HepG2 (cell line): ENCODE data around the gene HSD17B11. TPM values are rescaled to one million over a fixed set of nuclear protein-coding genes. Genes with fewer than 3 reads are reported as not detected.

Source experiments
- ASH2L ChIP-seq: fragments of 300-600, 200-600 bp; sonication (generic); IDR thresholded peaks from 2 replicates; pipeline ENCODE4 v1.7.0; 2017; ENCODE audit warnings: low read depth, mild to moderate bottlenecking, moderate library complexity, mixed read lengths, low read length; ENCODE audit not compliant: insufficient read length
- HOMEZ ChIP-seq: IDR thresholded peaks from 2 replicates; pipeline ENCODE4 v1.6.1; 2016; ENCODE audit warnings: low read depth
- ISX ChIP-seq: sonication (generic); formaldehyde crosslinking; conservative IDR thresholded peaks from 2 replicates; pipeline ENCODE4 v1.5.0; 2020; ENCODE audit warnings: missing genetic modification reagents
- NFKB2 ChIP-seq: sonication (generic); formaldehyde crosslinking; IDR thresholded peaks from 2 replicates; pipeline ENCODE4 v1.4.0; 2020; ENCODE audit warnings: missing genetic modification reagents, borderline replicate concordance
- POLR2A ChIP-seq, 2 experiments: IDR thresholded peaks; 2 replicates each; pipeline ENCODE4 v1.6.1; 2011; ENCODE audit warnings: low read depth in 2 of 2, low read length in 2 of 2, mild to moderate bottlenecking in 1 of 2, moderate library complexity in 1 of 2; ENCODE audit not compliant: insufficient read depth in 1 of 2
- TAF15 ChIP-seq: fragments of 200-400 bp; formaldehyde crosslinking; IDR thresholded peaks from one replicate; pipeline ENCODE4 v1.6.1; 2018; ENCODE audit warnings: mild to moderate bottlenecking, low read depth, low read length; ENCODE audit not compliant: poor library complexity, severe bottlenecking
- ZNF362 ChIP-seq: sonication (generic); formaldehyde crosslinking; IDR thresholded peaks from 2 replicates; pipeline ENCODE4 v1.4.0; 2020; ENCODE audit warnings: missing genetic modification reagents, mild to moderate bottlenecking, borderline replicate concordance
- ZNF382 ChIP-seq: sonication (generic); formaldehyde crosslinking; IDR thresholded peaks from 2 replicates; pipeline ENCODE4 v1.5.0; 2020; ENCODE audit warnings: missing genetic modification reagents, mild to moderate bottlenecking, borderline replicate concordance
- ZNF547 ChIP-seq: sonication (generic); formaldehyde crosslinking; IDR thresholded peaks from 2 replicates; pipeline ENCODE4 v1.5.1; 2020; ENCODE audit warnings: mild to moderate bottlenecking, missing genetic modification reagents
- ZNF563 ChIP-seq: sonication (generic); formaldehyde crosslinking; IDR thresholded peaks from 2 replicates; pipeline ENCODE4 v1.8.0; 2022; ENCODE audit warnings: mild to moderate bottlenecking, moderate library complexity, missing genetic modification reagents
- ZNF703 ChIP-seq: sonication (generic); formaldehyde crosslinking; IDR thresholded peaks from 2 replicates; pipeline ENCODE4 v1.5.1; 2020; ENCODE audit warnings: missing genetic modification reagents, mild to moderate bottlenecking, moderate library complexity, borderline replicate concordance
- ZNF747 ChIP-seq: sonication (generic); formaldehyde crosslinking; IDR thresholded peaks from 2 replicates; pipeline ENCODE4 v1.8.1; 2023; ENCODE audit warnings: missing genetic modification reagents, mild to moderate bottlenecking, borderline replicate concordance
- ZNF790 ChIP-seq: sonication (generic); formaldehyde crosslinking; IDR thresholded peaks from 2 replicates; pipeline ENCODE4 v1.8.0; 2022; ENCODE audit warnings: missing genetic modification reagents, mild to moderate bottlenecking, borderline replicate concordance
- ZNF839 ChIP-seq: sonication (generic); formaldehyde crosslinking; IDR thresholded peaks from 2 replicates; pipeline ENCODE4 v1.4.0; 2020; ENCODE audit warnings: missing genetic modification reagents, mild to moderate bottlenecking, borderline replicate concordance
- polyA plus RNA-seq, 8 experiments: library from polyadenylated mRNA; depleted of rRNA in 3 of 8; stranded (reverse) in 7 of 8; unstranded in 1 of 8; fragments of >200 nt; fragmentation: Illumina TruSeq in 4 of 8; extraction: Trizol in 4 of 8; gene quantifications; 2 replicates each; pipeline versions ENCODE4 v1.2.1 to v1.2.3, GENCODE V29; 2011 to 2016; ENCODE audit warnings: low read depth in 4 of 8, missing spikeins in 1 of 8, mixed read lengths in 1 of 8; ENCODE audit not compliant: insufficient read depth in 1 of 8
- total RNA-seq, 5 experiments: library from RNA; depleted of rRNA; stranded (reverse); fragments of >200 nt; fragmentation: Illumina TruSeq; extraction: Trizol; gene quantifications; 2 replicates each; pipeline ENCODE4 v1.2.3, GENCODE V29; 2016; ENCODE audit warnings: low read depth in 1 of 5
- TF ChIP-seq, protein P1 (sequence below): sonication (generic); formaldehyde crosslinking; IDR thresholded peaks from 2 replicates; pipeline ENCODE4 v1.5.0; 2020; ENCODE audit warnings: mild to moderate bottlenecking, missing genetic modification reagents, moderate library complexity
- TF ChIP-seq, protein P2 (sequence below): IDR thresholded peaks from 2 replicates; pipeline ENCODE4 v1.6.1; 2018; ENCODE audit warnings: missing genetic modification reagents
- TF ChIP-seq, protein P3 (sequence below): sonication (generic); formaldehyde crosslinking; IDR thresholded peaks from 2 replicates; pipeline ENCODE4 v1.5.1; 2020; ENCODE audit warnings: mild to moderate bottlenecking, missing genetic modification reagents

The HSD17B11 gene
- total and polyA plus RNA-seq, 2 of the 13 experiments (the other 11 are each of a cell fraction or from before 2014, with no cell fraction given): 121 to 158 TPM

DNA sequence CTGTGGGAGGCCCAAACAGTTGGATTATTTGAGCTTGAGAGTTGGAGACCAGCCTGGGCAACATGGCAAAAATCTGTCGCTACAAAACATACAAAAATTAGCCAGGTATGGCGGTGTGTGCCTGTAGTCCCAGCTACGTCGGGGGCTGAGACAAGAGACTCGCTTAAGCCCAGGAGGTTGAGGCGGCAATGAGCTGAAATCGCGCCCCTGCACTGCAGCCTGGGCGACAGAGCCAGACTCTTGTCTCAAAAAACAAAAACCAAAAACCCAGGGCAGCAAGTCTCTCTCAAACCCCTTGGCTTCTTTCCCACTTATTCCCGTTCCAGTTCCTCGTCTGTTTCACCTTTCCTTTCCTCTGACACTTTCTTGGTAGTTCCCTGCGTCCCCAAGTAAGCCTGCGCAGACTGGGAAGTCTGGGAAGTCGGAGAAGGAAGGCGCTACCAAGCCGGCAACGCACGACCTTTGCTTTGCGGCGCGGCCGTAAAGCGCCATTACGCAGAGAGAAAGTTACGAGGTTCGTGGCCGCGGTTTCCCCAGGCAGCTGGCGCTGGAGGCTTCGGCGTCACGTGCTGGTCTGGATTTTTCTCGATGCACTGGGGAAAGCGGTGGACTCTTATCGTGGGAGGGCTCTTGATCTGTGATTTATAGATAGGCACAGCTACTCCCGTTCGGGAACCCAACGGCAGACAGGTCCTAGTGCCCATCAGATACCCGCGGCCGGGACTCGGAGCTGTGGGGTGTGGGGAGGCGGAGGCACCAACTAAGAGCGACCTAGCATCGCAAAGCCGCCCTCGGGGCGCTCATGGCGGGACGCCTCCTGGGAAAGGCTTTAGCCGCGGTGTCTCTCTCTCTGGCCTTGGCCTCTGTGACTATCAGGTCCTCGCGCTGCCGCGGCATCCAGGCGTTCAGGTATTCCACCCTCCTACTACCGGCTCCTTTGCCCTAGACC is 31.4 kb upstream of the HSD17B11 start, which contains the start of gene NUDT9 (continued):
- TF ChIP-seq ZNF547: peak; percentile 62; the same call in 1 of the 2 replicates
- TF ChIP-seq, protein P1, sequence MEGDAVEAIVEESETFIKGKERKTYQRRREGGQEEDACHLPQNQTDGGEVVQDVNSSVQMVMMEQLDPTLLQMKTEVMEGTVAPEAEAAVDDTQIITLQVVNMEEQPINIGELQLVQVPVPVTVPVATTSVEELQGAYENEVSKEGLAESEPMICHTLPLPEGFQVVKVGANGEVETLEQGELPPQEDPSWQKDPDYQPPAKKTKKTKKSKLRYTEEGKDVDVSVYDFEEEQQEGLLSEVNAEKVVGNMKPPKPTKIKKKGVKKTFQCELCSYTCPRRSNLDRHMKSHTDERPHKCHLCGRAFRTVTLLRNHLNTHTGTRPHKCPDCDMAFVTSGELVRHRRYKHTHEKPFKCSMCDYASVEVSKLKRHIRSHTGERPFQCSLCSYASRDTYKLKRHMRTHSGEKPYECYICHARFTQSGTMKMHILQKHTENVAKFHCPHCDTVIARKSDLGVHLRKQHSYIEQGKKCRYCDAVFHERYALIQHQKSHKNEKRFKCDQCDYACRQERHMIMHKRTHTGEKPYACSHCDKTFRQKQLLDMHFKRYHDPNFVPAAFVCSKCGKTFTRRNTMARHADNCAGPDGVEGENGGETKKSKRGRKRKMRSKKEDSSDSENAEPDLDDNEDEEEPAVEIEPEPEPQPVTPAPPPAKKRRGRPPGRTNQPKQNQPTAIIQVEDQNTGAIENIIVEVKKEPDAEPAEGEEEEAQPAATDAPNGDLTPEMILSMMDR: 0 out of 2 replicates have a peak, but pooled peaks have one; percentile 10
- 0 out of 2 replicates have a peak, but pooled peaks have one; percentile 32 for TF ChIP-seq ZNF563
- TF ChIP-seq HOMEZ (CRISPR knock-in tag): peak; percentile 86
- TF ChIP-seq, protein P2, sequence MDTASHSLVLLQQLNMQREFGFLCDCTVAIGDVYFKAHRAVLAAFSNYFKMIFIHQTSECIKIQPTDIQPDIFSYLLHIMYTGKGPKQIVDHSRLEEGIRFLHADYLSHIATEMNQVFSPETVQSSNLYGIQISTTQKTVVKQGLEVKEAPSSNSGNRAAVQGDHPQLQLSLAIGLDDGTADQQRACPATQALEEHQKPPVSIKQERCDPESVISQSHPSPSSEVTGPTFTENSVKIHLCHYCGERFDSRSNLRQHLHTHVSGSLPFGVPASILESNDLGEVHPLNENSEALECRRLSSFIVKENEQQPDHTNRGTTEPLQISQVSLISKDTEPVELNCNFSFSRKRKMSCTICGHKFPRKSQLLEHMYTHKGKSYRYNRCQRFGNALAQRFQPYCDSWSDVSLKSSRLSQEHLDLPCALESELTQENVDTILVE: peak; percentile 77; the same call in 1 of the 2 replicates
- no peak for TF ChIP-seq ZNF382
- peak; percentile 70 to 77 for TF ChIP-seq POLR2A (IDR thresholded peaks at IDR 0.05; ENCODE audit: insufficient read depth in 1 of 2, low read depth in 2 of 2, low read length in 2 of 2)
- TF ChIP-seq ZNF362: peak; percentile 57; the same call in 1 of the 2 replicates
- peak; percentile 96; the same call in 1 of the 2 replicates for TF ChIP-seq NFKB2 (CRISPR knock-in tag)
- TF ChIP-seq, protein P3, sequence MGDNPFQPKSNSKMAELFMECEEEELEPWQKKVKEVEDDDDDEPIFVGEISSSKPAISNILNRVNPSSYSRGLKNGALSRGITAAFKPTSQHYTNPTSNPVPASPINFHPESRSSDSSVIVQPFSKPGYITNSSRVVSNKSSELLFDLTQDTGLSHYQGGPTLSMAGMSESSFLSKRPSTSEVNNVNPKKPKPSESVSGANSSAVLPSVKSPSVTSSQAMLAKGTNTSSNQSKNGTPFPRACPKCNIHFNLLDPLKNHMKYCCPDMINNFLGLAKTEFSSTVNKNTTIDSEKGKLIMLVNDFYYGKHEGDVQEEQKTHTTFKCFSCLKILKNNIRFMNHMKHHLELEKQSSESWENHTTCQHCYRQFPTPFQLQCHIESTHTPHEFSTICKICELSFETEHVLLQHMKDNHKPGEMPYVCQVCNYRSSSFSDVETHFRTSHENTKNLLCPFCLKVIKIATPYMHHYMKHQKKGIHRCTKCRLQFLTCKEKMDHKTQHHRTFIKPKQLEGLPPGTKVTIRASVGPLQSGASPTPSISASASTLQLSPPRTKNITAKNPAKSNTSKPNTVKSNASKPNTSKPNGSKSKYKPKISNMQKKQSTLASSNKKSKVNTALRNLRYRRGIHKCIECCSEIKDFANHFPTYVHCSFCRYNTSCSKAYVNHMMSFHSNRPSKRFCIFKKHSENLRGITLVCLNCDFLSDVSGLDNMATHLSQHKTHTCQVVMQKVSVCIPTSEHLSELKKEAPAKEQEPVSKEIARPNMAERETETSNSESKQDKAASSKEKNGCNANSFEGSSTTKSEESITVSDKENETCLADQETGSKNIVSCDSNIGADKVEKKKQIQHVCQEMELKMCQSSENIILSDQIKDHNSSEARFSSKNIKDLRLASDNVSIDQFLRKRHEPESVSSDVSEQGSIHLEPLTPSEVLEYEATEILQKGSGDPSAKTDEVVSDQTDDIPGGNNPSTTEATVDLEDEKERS: peak; percentile 69; the same call in 1 of the 2 replicates
- no peak; the same call in 1 of the 2 replicates for TF ChIP-seq ZNF790 (CRISPR knock-in tag)
- TF ChIP-seq ZNF703 (CRISPR knock-in tag): peak; percentile 52; the same call in 1 of the 2 replicates
- TF ChIP-seq ISX (CRISPR knock-in tag): peak; percentile 91; the same call in 1 of the 2 replicates
- peak; percentile 100 for TF ChIP-seq ASH2L
- TF ChIP-seq ZNF839 (CRISPR knock-in tag): peak; percentile 77; the same call in 1 of the 2 replicates
- peak; percentile 71 for TF ChIP-seq TAF15
- peak; percentile 64; the same call in 1 of the 2 replicates for TF ChIP-seq ZNF747 (CRISPR knock-in tag)
